GM10248 (cell line): ENCODE measurements around the gene ARHGEF37.
A peak's percentile ranks its signal among the peaks of the same experiment; 100 is the strongest.

Experiments used
- CTCF ChIA-PET: fragments of 300-600 bp; sonication (Branson Sonifier 250); formaldehyde crosslinking; extraction: SDS; loops from one replicate; lab custom pipeline; 2021; ENCODE audit warnings: antibody characterized with exemption; lab: Yijun Ruan, JAX
- POLR2A ChIA-PET: fragments of 350-650 bp; sonication (Branson Sonifier 250); formaldehyde crosslinking; extraction: SDS; loops from one replicate; lab custom pipeline; 2020; ENCODE audit warnings: antibody characterized with exemption; lab: Yijun Ruan, JAX
- DNase-seq: peaks from one replicate; pipeline ENCODE4 v3.0.0; 2012; ENCODE audit errors: extremely low spot score
- CTCF ChIP-seq: IDR thresholded peaks from 2 replicates; pipeline ENCODE4 v1.5.1; 2012; ENCODE audit warnings: mild to moderate bottlenecking, low read depth; ENCODE audit errors: extremely low read depth, missing control alignments, control extremely low read depth

Gene ARHGEF37

GRCh38 chr5:149677731-149678130, 96.4 kb downstream of the ARHGEF37 start:
- ChIA-PET POLR2A (no interaction called here), CTCF (interaction anchor here (1.0 to 6.8 kb wide), 6 partner anchors 11 to 151 kb away, joined by 3 to 44 read pairs (median 3); no protein-coding TSS in a partner anchor)
- no peak for TF ChIP-seq CTCF
- no peak for DNase-seq

GRCh38 chr5:149679876-149680809, 98.8 kb downstream of the ARHGEF37 start:
- DNase-seq = peak; percentile 45
- TF ChIP-seq CTCF = no peak
- POLR2A ChIA-PET = no interaction called here
- CTCF ChIA-PET = interaction anchor here (0.7 to 6.8 kb wide), 4 partner anchors 13 to 148 kb away, joined by 3 to 44 read pairs (median 4); no protein-coding TSS in a partner anchor

- ChIA-PET POLR2A (no interaction called here), CTCF (interaction anchor here (1.1 to 6.8 kb wide), 6 partner anchors 14 to 226 kb away, joined by 3 to 44 read pairs (median 4); no protein-coding TSS in a partner anchor)
- DNase-seq = peak; percentile 85
- no peak for TF ChIP-seq CTCF
Observed at GRCh38 chr5:149680810-149681221, 99.5 kb downstream of the ARHGEF37 start.

GRCh38 chr5:149681252-149681651, 100.0 kb downstream of the ARHGEF37 start:
- ChIA-PET POLR2A (no interaction called here), CTCF (interaction anchor here (1.1 to 6.8 kb wide), 5 partner anchors 14 to 226 kb away, joined by 3 to 44 read pairs (median 3); no protein-coding TSS in a partner anchor)
- TF ChIP-seq CTCF = no peak
- DNase-seq = no peak

- ChIA-PET POLR2A (no interaction called here), CTCF (interaction anchor here (1.1 to 6.8 kb wide), 4 partner anchors 14 to 225 kb away, joined by 3 to 44 read pairs (median 4); no protein-coding TSS in a partner anchor)
- DNase-seq = no peak
- no peak for TF ChIP-seq CTCF
Observed at GRCh38 chr5:149681922-149682321, 100.6 kb downstream of the ARHGEF37 start.

- no peak for DNase-seq
- TF ChIP-seq CTCF = no peak
- ChIA-PET POLR2A (no interaction called here), CTCF (interaction anchor here (1.1 to 6.8 kb wide), 3 partner anchors 12 to 31 kb away, joined by 3 to 44 read pairs (median 4); no protein-coding TSS in a partner anchor)
Observed at GRCh38 chr5:149682532-149683075, 101.3 kb downstream of the ARHGEF37 start.
